ENCODE measurements around the gene KMT5B. TPM values are rescaled to one million over a fixed set of nuclear protein-coding genes. Genes with fewer than 3 reads are reported as not detected.
A peak's percentile ranks its signal among the peaks of the same experiment; 100 is the strongest.

KMT5B gene
- total RNA-seq (2021) = 36.4 and 45.7 TPM in 2 replicates
- Bru-seq, nascent RNA = percentile 84 among the genes with signal in this experiment
- BruChase-seq, experiment 1, labeled RNA remaining after a 2-hour chase = percentile 79 among the genes with signal in this experiment
- percentile 77 among the genes with signal in this experiment for BruChase-seq, experiment 2, labeled RNA remaining after a 6-hour chase
- long read RNA-seq, partial matches to known transcripts = 26 of 76 reads
- long read RNA-seq, other reads (novel, unspliced or antisense) = 48 of 76 reads

DNA sequence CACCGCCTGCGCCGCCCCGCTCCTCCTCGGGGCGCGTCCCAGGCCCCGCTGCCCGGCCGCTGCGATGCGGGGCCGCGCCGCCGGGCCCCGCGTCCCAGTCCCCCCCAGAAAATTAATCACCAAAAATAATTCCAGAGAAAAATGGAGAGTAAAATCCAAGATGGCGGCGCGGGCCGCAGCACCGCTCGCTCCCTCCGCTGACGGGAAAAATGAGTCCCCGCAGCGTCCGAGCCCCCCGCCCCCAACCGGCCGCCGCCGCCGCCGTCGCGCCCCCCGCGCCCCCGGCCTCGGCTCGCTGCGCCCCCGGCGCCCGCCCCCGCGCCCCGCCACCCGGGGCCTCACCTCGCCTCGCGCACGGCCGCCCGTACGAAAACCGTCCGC, at the start of gene KMT5B:
Gene KMT5B (minus strand): TSS at position 162 of the 381 bp plus-strand sequence. CDS start 23,220 bp downstream, outside the sequence.
- H3K27me3 ChIP-seq (ENCODE audit: insufficient read depth, low read depth) = no peaks in the 10 kb centered on the region
- no peak for DNase-seq
- peak within 1 kb of the TSS; percentile 99 for H3K4me2 ChIP-seq

DNA sequence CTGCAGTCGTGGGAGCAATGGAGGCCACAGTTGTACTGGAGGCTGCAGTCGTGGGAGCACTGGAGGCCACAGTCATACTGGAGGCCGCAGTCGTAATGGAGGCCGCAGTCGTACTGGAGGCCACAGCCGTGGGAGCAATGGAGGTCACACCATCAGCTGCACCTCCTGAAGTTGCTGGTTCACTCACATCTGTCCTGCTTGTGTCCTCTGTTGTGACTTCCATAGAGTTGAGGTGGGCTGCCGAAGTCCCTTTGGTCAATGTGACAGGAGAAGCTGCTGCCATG, 49.4 kb upstream of the KMT5B start:
- BruUV-seq (replicated peaks) = no TSS peak
- Histone ChIP-seq H4K20me1 (ENCODE audit: insufficient read depth) (no peaks in the 10 kb centered on the region), H3K4me2 (no peak overlapping the region), H3K27ac (no peak overlapping the region), H3K4me3 (no peak overlapping the region), H3K9me2 (ENCODE audit: insufficient read depth) (no peaks in the 10 kb centered on the region), H3K79me2 (ENCODE audit: low read depth) (no peaks in the 10 kb centered on the region), H3K4me1 (replicated peaks; ENCODE audit: insufficient read depth) (no peaks in the 10 kb centered on the region; the same call in 1 of the 2 replicates), H3K27me3 (ENCODE audit: insufficient read depth, low read depth) (no peaks in the 10 kb centered on the region), H3K36me3 (ENCODE audit: low read depth) (no peaks in the 10 kb centered on the region), H3F3A (ENCODE audit: insufficient read depth, low read depth) (peaks cover 5% of the 10 kb centered on the region; the same call in 1 of the 2 replicates), H2AFZ (no peak overlapping the region), H3K9me3 (ENCODE audit: insufficient read depth, low read depth) (no peaks in the 10 kb centered on the region)
- no peak for TF ChIP-seq EZH2 (IDR thresholded peaks at IDR 0.05; ENCODE audit: low read depth)
- TF ChIP-seq, protein P1, sequence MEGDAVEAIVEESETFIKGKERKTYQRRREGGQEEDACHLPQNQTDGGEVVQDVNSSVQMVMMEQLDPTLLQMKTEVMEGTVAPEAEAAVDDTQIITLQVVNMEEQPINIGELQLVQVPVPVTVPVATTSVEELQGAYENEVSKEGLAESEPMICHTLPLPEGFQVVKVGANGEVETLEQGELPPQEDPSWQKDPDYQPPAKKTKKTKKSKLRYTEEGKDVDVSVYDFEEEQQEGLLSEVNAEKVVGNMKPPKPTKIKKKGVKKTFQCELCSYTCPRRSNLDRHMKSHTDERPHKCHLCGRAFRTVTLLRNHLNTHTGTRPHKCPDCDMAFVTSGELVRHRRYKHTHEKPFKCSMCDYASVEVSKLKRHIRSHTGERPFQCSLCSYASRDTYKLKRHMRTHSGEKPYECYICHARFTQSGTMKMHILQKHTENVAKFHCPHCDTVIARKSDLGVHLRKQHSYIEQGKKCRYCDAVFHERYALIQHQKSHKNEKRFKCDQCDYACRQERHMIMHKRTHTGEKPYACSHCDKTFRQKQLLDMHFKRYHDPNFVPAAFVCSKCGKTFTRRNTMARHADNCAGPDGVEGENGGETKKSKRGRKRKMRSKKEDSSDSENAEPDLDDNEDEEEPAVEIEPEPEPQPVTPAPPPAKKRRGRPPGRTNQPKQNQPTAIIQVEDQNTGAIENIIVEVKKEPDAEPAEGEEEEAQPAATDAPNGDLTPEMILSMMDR (conservative IDR thresholded peaks at IDR 0.05) = no peak
- DNase-seq = no peak
- intact Hi-C loops (cut with micrococcal nuclease; ENCODE audit: unreplicated experiment) = no loop called here
- ChIA-PET CTCF (no interaction called here), POLR2A (ENCODE audit: unreplicated experiment) (no interaction called here)

More for the DNA sequence above, at the start of gene KMT5B:
- Histone ChIP-seq H2AFZ (peak within 1 kb of the TSS; percentile 99), H3K79me2 (ENCODE audit: low read depth) (peaks cover 45% of the 10 kb centered on the region), H3K4me3 (peak within 1 kb of the TSS; percentile 93), H3K36me3 (ENCODE audit: low read depth) (no peaks in the 10 kb centered on the region), H3K4me1 (replicated peaks; ENCODE audit: insufficient read depth) (peaks cover 23% of the 10 kb centered on the region), H3F3A (ENCODE audit: insufficient read depth, low read depth) (peaks cover 34% of the 10 kb centered on the region), H3K9me2 (ENCODE audit: insufficient read depth) (no peaks in the 10 kb centered on the region), H3K9me3 (ENCODE audit: insufficient read depth, low read depth) (no peaks in the 10 kb centered on the region), H3K27ac (peak within 1 kb of the TSS; percentile 91), H4K20me1 (ENCODE audit: insufficient read depth) (peaks cover 44% of the 10 kb centered on the region)
- no TSS peak for BruUV-seq (replicated peaks)
- POLR2A ChIA-PET (ENCODE audit: unreplicated experiment) = no interaction called here
- TF ChIP-seq, protein P1 (conservative IDR thresholded peaks at IDR 0.05) = no peak
- no peak for TF ChIP-seq EZH2 (IDR thresholded peaks at IDR 0.05; ENCODE audit: low read depth)
- intact Hi-C loops (cut with micrococcal nuclease; ENCODE audit: unreplicated experiment) = no loop called here
- CTCF ChIA-PET = no interaction called here

DNA sequence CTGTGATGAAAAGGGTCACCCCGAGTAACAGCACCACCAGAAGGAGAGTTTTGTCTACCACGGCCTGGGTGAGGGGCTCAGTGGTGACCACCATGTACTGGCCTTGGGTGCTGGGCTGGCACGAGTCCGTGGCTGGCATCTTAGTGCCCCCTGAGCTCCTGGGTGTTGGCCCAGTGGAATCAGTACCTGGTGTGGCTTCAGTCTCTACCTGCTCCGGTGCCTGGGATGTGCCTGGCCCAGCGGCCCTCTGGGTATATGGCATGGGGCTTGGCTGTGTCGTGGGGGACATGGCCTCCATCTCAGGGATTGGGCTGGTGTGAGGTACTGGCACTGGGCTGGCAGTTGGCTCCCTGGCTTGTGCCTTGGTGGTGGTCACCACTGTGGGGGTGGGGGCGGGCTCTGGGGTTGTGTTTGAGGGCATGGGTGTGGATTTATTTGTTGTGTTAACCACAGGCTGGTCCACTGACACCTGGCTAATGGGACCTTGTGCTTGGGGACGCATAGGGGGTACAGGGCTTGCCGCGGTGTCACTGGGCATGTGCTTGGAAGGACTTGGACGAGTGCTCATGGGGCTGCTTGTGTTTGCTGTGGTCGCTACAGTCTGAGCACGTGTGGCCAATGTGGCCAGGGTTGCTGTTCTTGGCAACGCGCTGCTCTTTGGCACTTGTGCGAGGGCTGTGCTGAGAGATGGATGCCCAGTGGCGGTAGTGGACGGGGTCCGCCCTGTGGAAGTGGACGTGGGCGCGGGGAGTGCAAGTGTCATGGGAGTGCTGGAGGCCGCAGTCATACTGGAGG, 48.9 kb upstream of the KMT5B start:
- Histone ChIP-seq H3K27ac (no peak overlapping the region), H3K4me3 (no peak overlapping the region), H3K9me2 (ENCODE audit: insufficient read depth) (no peaks in the 10 kb centered on the region), H3K4me2 (no peak overlapping the region), H2AFZ (no peak overlapping the region), H4K20me1 (ENCODE audit: insufficient read depth) (no peaks in the 10 kb centered on the region), H3K79me2 (ENCODE audit: low read depth) (no peaks in the 10 kb centered on the region), H3F3A (ENCODE audit: insufficient read depth, low read depth) (peaks cover 5% of the 10 kb centered on the region; the same call in 1 of the 2 replicates), H3K36me3 (ENCODE audit: low read depth) (no peaks in the 10 kb centered on the region), H3K9me3 (ENCODE audit: insufficient read depth, low read depth) (no peaks in the 10 kb centered on the region), H3K4me1 (replicated peaks; ENCODE audit: insufficient read depth) (no peaks in the 10 kb centered on the region; the same call in 1 of the 2 replicates), H3K27me3 (ENCODE audit: insufficient read depth, low read depth) (no peaks in the 10 kb centered on the region)
- intact Hi-C loops (cut with micrococcal nuclease; ENCODE audit: unreplicated experiment) = no loop called here
- ChIA-PET CTCF (no interaction called here), POLR2A (ENCODE audit: unreplicated experiment) (no interaction called here)
- BruUV-seq (replicated peaks) = no TSS peak
- no peak for DNase-seq
- no peak for TF ChIP-seq EZH2 (IDR thresholded peaks at IDR 0.05; ENCODE audit: low read depth)
- TF ChIP-seq, protein P1 (conservative IDR thresholded peaks at IDR 0.05) = no peak

Measured in PC-9 (cell line).